Stimulated activated CD8-positive, alpha-beta memory T cell treated with anti-CD3 and anti-CD28 coated beads, Interleukin-4, amount 100 ng/mL, for 4 hours (primary cell): ENCODE data around the gene CTNND2.

Experiments used
- DNase-seq, 2 donors: peaks; one replicate each; pipeline ENCODE4 v3.0.0-alpha.2; 2020; ENCODE audit warnings: low read depth in 2 of 2, low spot score in 1 of 2

CTNND2 gene

GRCh38 chr5:11607944-11608483, 296.2 kb downstream of the CTNND2 start:
- DNase-seq = no peak

GRCh38 chr5:11602298-11602697, 301.9 kb downstream of the CTNND2 start:
- DNase-seq = no peak

GRCh38 chr5:11599499-11599898, 304.7 kb downstream of the CTNND2 start:
- DNase-seq = no peak

DNA sequence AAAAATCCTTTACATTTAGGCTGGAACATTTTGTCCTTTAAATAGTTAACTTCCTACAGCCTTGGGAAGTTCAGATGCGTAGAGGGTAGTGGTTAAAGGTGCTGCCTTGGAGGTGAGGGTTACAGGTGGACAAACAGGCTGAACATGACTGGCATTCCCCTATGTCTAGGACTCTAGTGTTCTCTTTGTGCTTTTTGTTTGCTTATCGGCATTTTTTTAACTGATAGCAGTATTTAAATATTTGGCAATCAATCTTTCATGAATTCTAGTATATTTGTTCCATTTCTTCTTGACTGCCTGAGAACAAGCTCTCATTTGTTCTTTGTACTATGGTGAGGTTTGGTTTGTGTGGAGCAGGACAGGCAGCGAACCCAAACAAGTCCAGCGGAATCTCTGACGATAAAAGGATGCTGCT, 307.6 kb downstream of the CTNND2 start:
- DNase-seq = no peak

GRCh38 chr5:11596185-11596584, 308.1 kb downstream of the CTNND2 start:
- no peak for DNase-seq

GRCh38 chr5:11595045-11595444, 309.2 kb downstream of the CTNND2 start:
- no peak for DNase-seq

GRCh38 chr5:11594021-11594420, 310.2 kb downstream of the CTNND2 start:
- no peak for DNase-seq

- DNase-seq = no peak
Observed at GRCh38 chr5:11590475-11590874, 313.8 kb downstream of the CTNND2 start.

DNA sequence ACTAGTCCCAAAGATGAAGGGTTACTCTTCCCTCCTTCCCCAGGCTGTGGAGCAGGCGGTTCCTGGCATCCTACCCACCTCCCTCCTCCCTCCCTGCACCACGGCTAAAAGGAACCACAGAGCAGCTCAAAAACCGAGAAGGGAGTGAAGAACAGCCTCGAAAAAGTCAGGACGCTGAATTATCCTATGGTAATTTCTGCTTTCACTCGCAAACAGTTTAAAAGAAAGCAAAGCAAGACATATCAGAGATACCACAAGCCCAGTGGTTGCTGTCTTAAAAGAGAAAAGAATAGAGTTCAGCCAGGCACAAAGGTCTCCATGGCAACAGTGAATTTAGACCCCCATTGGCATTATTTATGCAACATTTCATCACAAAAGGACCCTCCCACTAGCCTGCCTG, 315.4 kb downstream of the CTNND2 start:
- DNase-seq = no peak

DNA sequence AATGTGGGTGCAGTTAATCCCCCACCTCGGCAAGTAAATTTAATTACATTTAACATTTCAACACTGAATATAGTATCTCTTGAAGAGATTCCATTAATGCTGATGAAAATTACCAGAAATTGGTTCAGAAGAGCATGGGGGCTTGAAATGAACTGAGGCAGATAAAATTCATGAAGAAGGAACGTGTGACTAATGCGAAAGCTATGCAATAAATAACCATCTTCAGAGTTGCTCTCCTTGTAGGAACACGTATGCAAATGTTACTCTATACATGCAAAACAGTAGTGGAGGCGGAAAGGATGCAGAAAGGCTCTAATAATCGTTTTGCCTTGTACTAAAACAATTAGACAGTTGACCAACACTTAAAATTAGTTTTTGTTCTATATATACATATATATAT, 320.2 kb downstream of the CTNND2 start:
- DNase-seq = no peak

DNA sequence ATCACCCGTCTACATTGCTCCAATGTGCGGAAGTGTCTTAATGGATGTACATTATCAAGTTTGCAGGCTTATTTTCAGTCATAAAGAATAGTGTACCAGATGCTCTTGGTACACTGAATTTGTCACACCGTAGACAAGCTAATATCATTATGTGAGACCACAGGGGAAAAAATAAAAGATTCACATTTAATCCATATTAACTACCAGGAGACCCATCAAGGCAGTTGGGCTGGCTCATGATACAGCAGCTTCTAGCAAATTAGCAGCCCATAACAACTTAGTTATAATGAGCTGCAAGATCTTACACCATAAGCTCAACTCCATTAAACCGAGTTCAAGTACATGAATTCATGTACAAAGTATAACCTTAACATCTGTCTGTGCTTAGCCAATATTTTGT, 324.9 kb downstream of the CTNND2 start:
- no peak for DNase-seq

- DNase-seq = no peak
Observed at GRCh38 chr5:11574787-11575186, 329.5 kb downstream of the CTNND2 start.

DNA sequence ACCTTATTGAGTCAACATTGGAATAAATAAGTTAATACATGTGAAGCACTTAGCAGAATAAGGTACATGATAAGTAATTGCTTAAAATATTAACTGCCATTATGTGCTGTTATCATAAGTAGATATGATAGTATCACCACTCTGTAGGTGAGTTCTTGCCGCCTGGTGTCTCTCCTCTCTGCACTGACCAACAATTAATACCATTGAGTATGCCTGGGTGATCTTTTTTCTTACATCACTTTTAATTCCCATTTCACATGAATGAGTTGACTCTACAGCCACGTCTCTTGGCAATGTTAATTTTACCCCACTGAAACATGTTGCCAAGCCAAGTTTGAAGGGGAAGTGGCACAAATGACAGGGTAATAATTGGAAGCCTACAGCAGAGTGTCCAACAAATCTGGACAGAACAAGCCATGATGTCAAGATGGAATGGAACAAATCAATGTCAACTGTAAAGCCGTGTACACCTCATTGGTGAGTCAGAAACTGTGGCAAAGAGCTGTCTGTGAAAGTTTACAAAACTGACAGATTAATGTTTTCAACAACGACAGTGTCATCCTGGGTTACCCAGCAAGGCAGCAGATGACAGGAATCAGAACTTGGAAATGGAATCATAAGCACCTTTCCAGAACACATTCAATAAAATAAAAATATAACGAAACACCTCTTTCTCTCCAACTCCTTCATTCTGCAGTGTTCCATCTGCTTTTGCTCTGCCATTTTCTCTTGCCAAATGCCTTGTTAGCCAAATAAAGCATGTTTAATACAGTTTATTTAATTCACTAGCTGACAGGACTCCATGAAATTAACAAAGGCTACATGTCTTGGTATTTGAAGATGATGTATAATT, 330.9 kb downstream of the CTNND2 start:
- DNase-seq = no peak

- no peak for DNase-seq
Observed at GRCh38 chr5:11564706-11565105, 339.5 kb downstream of the CTNND2 start.

DNA sequence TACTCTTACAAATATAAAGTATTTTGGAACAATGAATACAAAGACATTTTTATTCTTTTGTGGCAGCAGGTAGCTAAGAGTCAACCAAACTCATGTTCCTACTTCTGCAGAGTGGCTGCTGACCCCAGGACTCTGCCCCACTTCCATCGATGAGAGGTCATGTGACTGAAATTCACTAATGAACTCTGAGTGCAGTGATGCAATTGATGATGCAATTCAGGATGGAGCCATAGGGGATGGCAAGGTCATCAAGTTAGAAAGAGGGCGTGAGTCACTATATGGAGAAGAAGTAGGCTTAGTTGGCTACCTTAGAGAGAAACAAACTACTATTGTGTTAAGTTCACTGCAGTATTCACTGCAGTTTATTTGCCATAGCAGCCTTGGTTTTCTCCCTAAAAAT, 340.4 kb downstream of the CTNND2 start:
- no peak for DNase-seq

DNA sequence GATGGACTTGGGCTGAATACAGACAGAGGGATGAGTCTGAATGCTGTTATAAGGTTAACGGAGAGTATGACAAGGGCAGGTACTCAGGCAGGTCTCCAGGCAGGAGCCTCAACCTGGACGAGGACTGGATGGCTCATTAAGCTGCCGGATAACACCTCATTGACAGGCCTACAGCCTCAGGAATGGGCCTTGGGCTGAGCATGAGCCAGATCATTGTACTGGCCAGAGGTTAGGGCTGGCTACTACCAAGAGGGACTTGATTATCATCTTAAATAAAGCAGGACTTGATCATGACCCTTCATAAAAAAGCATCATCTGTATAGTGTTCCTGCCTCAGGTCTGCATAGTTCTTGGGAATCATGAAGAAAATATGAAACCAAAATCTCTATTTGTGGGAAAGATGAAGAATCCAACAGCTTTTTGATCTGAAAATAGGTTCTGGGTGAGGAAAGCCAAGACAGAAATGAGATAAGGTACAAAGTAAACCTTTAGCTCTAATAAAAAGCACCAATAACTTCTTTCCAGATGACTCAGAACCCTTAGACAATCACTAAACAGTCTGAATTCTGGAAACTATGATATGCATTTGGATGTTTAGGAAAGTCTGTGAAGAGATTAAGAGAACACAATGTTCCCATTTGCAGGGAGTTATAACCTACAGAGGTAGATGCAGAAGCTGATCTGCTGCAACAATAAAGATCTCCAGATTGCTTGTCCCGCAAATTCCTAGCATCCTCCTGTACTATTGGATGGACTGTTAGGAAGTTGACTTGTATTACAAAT, 343.1 kb downstream of the CTNND2 start:
- DNase-seq = no peak

DNA sequence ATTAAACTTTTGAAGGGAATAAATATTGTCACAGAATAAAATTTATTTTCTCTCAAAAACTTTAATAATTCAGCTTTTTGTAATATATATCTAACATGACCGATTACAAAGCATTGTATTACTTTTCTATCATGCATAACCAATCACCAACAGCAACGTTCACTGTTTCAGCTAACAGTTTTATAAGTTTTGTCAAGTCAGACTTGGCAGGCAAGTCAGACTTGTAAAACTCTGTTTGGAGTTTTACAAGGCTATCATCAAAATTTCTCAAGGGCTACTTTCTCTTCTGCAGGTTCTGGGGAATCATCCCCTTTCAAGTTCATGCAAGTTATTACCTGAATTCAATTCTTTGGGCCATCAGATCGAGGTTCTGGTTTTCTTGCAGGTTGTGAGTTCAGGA, 347.2 kb downstream of the CTNND2 start:
- DNase-seq = no peak

- DNase-seq = no peak
Observed at GRCh38 chr5:11555171-11555570, 349.1 kb downstream of the CTNND2 start.

GRCh38 chr5:11547730-11548129, 356.5 kb downstream of the CTNND2 start:
- DNase-seq = no peak

GRCh38 chr5:11547140-11547539, 357.1 kb downstream of the CTNND2 start:
- DNase-seq = no peak

DNA sequence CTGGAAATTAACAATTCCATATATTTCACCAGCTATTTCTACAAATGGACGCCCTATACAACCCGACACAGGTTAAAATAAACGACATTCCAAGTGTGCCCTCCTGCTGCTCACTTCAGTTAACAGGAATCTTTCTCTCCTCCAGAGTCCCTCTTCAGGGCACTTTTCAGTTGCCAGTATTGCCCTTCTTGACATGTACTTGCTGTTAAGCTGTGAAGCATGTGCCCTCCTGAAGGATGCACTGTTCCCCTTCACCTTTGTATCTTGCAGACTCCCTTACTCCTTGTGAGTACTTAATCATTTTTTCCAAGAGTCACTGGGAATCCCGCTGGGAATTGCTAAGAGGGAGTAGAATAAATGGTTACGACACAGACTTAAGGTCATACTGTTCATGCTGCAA, 364.1 kb downstream of the CTNND2 start:
- DNase-seq = no peak
